OCI-LY1 (cell line): Measurements from ENCODE around the gene DCP1B.

Experiments used
- H2AFZ ChIP-seq: fragments of 200-600 bp; sonication (generic), shearing (Covaris generic); 2 replicates; pipeline ENCODE4 v1.6.0; 2014; ENCODE audit warnings: antibody characterized with exemption, mild to moderate bottlenecking, low read length
- H3F3A ChIP-seq: fragments of 200-600 bp; sonication (generic), shearing (Covaris generic); 2 replicates; pipeline ENCODE4 v1.6.0; 2014; ENCODE audit warnings: mild to moderate bottlenecking, antibody characterized with exemption, low read length, moderate library complexity; ENCODE audit not compliant: insufficient read depth
- H3K27ac ChIP-seq: fragments of 200-600 bp; sonication (generic); 2 replicates; pipeline ENCODE4 v1.5.1; 2014; ENCODE audit warnings: low read length, mixed run types, mild to moderate bottlenecking, low read depth; ENCODE audit not compliant: poor library complexity, severe bottlenecking
- H3K27me3 ChIP-seq: fragments of 200-600 bp; sonication (generic); 2 replicates; pipeline ENCODE4 v1.6.0; 2014; ENCODE audit warnings: antibody characterized with exemption, mild to moderate bottlenecking, low read length, moderate library complexity; ENCODE audit not compliant: insufficient read depth
- H3K36me3 ChIP-seq: fragments of 200-600 bp; sonication (generic); 2 replicates; pipeline ENCODE4 v1.6.1; 2014; ENCODE audit warnings: mild to moderate bottlenecking, antibody characterized with exemption, low read length, moderate library complexity, mixed read lengths; ENCODE audit not compliant: insufficient read depth
- H3K4me1 ChIP-seq: fragments of 200-600 bp; sonication (generic); 2 replicates; pipeline ENCODE4 v1.5.1; 2014; ENCODE audit warnings: mild to moderate bottlenecking, low read length, moderate library complexity; ENCODE audit not compliant: insufficient read depth, severe bottlenecking
- H3K4me2 ChIP-seq: fragments of 200-600 bp; sonication (generic), shearing (Covaris generic); 2 replicates; pipeline ENCODE4 v1.6.1; 2014; ENCODE audit warnings: low read length
- H3K4me3 ChIP-seq: fragments of 200-600 bp; sonication (generic); 2 replicates; pipeline ENCODE4 v1.5.1; 2014; ENCODE audit warnings: low read length, low read depth, mild to moderate bottlenecking, mixed read lengths; ENCODE audit not compliant: poor library complexity, severe bottlenecking
- H3K79me2 ChIP-seq: fragments of 200-600 bp; shearing (Covaris generic); 2 replicates; pipeline ENCODE4 v1.6.1; 2016; ENCODE audit warnings: mixed run types, low read length, mixed read lengths; ENCODE audit not compliant: insufficient read depth
- H3K9ac ChIP-seq: fragments of 200-600 bp; sonication (generic), shearing (Covaris generic); 2 replicates; pipeline ENCODE4 v1.6.1; 2014; ENCODE audit warnings: mild to moderate bottlenecking, low read length, mixed read lengths
- H3K9me2 ChIP-seq: fragments of 200-600 bp; sonication (generic), shearing (Covaris generic); 2 replicates; pipeline ENCODE4 v1.6.1; 2014; ENCODE audit warnings: low read depth, mild to moderate bottlenecking, low read length, mixed read lengths
- H3K9me3 ChIP-seq: fragments of 200-600 bp; shearing (Covaris generic); 2 replicates; pipeline ENCODE4 v1.6.1; 2014; ENCODE audit warnings: low read length, mixed read lengths
- H4K20me1 ChIP-seq: fragments of 200-600 bp; sonication (generic), shearing (Covaris generic); 2 replicates; pipeline ENCODE4 v1.6.0; 2016; ENCODE audit warnings: mild to moderate bottlenecking, low read length; ENCODE audit not compliant: insufficient read depth
- EZH2 ChIP-seq: fragments of 200-600 bp; sonication (generic), shearing (Covaris generic); IDR thresholded peaks from 2 replicates; pipeline ENCODE4 v1.8.0; 2017; ENCODE audit warnings: borderline replicate concordance, mixed run types, mild to moderate bottlenecking, antibody characterized with exemption, low read length, moderate library complexity, mixed read lengths
- TF ChIP-seq, protein P1 (sequence below): fragments of 200-600 bp; sonication (generic), shearing (Covaris generic); IDR thresholded peaks from 2 replicates; pipeline ENCODE4 v1.5.1; 2017; ENCODE audit warnings: mild to moderate bottlenecking, antibody characterized with exemption, low read length, moderate library complexity, mixed read lengths

The DCP1B gene

DNA sequence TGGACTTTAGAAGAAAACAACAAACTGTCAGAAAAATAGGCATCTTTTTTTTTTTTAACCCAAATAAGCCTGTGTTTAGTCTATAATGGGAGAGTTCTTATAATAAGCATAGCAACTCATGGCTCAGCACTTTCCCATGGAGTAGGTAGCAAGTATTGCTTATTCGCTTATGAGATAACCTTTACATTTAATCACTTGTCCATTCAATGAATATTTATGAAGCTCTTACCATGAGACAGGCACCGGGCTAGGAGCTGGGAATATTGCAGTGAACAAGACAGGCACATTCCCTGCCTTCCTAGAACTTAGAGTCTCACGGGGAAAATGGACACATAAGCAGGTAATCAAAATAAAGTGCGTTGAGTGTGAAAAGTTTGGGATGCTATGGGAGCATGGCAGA lies 10.0 kb upstream of the DCP1B start:
- H2AFZ ChIP-seq: no peak overlapping the region
- TF ChIP-seq, protein P1, sequence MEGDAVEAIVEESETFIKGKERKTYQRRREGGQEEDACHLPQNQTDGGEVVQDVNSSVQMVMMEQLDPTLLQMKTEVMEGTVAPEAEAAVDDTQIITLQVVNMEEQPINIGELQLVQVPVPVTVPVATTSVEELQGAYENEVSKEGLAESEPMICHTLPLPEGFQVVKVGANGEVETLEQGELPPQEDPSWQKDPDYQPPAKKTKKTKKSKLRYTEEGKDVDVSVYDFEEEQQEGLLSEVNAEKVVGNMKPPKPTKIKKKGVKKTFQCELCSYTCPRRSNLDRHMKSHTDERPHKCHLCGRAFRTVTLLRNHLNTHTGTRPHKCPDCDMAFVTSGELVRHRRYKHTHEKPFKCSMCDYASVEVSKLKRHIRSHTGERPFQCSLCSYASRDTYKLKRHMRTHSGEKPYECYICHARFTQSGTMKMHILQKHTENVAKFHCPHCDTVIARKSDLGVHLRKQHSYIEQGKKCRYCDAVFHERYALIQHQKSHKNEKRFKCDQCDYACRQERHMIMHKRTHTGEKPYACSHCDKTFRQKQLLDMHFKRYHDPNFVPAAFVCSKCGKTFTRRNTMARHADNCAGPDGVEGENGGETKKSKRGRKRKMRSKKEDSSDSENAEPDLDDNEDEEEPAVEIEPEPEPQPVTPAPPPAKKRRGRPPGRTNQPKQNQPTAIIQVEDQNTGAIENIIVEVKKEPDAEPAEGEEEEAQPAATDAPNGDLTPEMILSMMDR: no peak
- no peak for TF ChIP-seq EZH2
- no peaks in the 10 kb centered on the region for H3K4me1 ChIP-seq
- H3F3A ChIP-seq: no peaks in the 10 kb centered on the region
- H3K79me2 ChIP-seq: no peaks in the 10 kb centered on the region
- no peaks in the 10 kb centered on the region for H3K9me2 ChIP-seq
- no peaks in the 10 kb centered on the region for H3K36me3 ChIP-seq
- no peak overlapping the region for H3K4me3 ChIP-seq
- H3K9ac ChIP-seq: no peak overlapping the region
- no peak overlapping the region for H3K4me2 ChIP-seq
- no peak overlapping the region for H3K27ac ChIP-seq
- 0 out of 2 replicates have a peak, but pooled peaks cover 5% of the 10 kb centered on the region for H3K27me3 ChIP-seq
- no peaks in the 10 kb centered on the region for H3K9me3 ChIP-seq
- no peaks in the 10 kb centered on the region for H4K20me1 ChIP-seq

DNA sequence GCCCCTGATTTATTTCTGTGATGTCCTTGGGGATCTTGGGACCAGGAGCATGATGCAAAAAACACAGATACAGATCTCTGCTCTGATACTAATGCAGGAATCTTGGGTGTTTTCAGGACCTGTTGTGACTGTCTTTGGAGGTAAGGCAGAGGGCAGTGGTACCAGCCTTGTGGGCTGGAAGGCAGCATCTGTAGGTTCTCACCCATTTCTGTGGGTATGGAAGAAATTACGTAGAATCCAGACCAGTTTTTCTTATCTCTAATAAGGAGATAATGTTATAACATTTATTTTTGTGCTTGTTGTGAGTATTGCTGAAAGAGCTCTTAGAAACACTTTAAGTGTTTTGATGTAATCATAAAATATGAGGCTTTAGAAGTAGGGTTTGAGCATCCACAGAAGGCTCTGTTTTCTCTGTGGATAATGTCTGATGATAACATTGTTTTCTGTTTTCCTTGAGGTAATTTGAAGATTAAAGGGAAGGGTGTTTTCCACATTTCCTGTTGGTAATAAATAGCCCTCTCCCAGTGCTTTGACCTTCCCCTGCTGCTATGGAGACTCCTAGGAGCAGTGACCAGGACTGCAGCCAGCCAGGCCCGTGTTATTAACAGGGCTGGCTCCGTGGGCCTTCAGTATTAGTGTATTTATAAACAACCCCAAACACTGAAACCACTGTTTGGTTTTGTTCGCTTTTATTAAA lies 9.4 kb upstream of the DCP1B start:
- H3K79me2 ChIP-seq: no peaks in the 10 kb centered on the region
- no peaks in the 10 kb centered on the region for H3K9me3 ChIP-seq
- TF ChIP-seq EZH2: no peak
- TF ChIP-seq, protein P1: no peak
- H3K27ac ChIP-seq: no peak overlapping the region
- no peaks in the 10 kb centered on the region for H3F3A ChIP-seq
- 0 out of 2 replicates have a peak, but pooled peaks cover 5% of the 10 kb centered on the region for H3K27me3 ChIP-seq
- no peaks in the 10 kb centered on the region for H3K4me1 ChIP-seq
- H3K9ac ChIP-seq: no peak overlapping the region
- H3K36me3 ChIP-seq: no peaks in the 10 kb centered on the region
- no peaks in the 10 kb centered on the region for H4K20me1 ChIP-seq
- H2AFZ ChIP-seq: no peak overlapping the region
- no peaks in the 10 kb centered on the region for H3K9me2 ChIP-seq
- no peak overlapping the region for H3K4me2 ChIP-seq
- no peak overlapping the region for H3K4me3 ChIP-seq

DNA sequence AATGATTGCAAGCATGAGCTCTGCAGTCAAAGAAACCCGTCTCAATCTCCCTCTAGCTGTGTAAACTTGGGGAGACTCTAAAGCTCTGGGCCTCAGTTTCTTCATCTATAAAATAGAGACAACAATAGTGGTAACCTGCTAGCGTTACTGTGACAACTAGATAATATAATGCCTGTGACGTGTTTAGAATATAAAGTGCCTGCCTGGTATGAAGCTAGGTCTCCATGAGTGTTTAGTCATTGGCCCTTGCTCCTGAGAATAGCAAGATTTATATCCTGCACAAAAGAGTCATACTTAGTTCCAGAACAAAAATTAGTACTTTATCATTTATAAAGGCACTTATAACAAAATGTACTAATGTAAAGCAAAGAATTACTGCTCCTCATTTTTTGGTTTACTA lies 8.8 kb upstream of the DCP1B start:
- Histone ChIP-seq H3K9me2 (no peaks in the 10 kb centered on the region), H3F3A (no peaks in the 10 kb centered on the region), H3K27ac (no peak overlapping the region), H2AFZ (no peak overlapping the region), H3K4me2 (no peak overlapping the region), H3K9me3 (no peaks in the 10 kb centered on the region), H3K9ac (no peak overlapping the region), H3K27me3 (0 out of 2 replicates have a peak, but pooled peaks cover 5% of the 10 kb centered on the region), H3K4me3 (no peak overlapping the region), H3K4me1 (no peaks in the 10 kb centered on the region), H3K36me3 (no peaks in the 10 kb centered on the region), H3K79me2 (no peaks in the 10 kb centered on the region), H4K20me1 (no peaks in the 10 kb centered on the region)
- TF ChIP-seq EZH2: no peak
- TF ChIP-seq, protein P1: no peak
